Tibial artery (tissue), 4 donors: ENCODE data around the gene ACOX3.

Experiments
- DNase-seq, 2 donors: peaks; one replicate each; pipeline ENCODE4 v3.0.0-alpha.2; 2019
- H3K27ac ChIP-seq, 2 donors: fragments of 200-600 bp; sonication (generic) in 1 of 2; 1 replicate in 1 of 2; 2 replicates in 1 of 2; pipeline ENCODE4 v1.5.1; 2018 to 2019; ENCODE audit warnings: mild to moderate bottlenecking in 1 of 2
- H3K27me3 ChIP-seq, 2 donors: fragments of 200-600 bp; sonication (generic) in 1 of 2; one replicate each; pipeline versions ENCODE4 v1.5.1 to v1.6.0; 2016 to 2019
- H3K36me3 ChIP-seq, 3 donors: fragments of 200-600 bp; sonication (generic) in 2 of 3; one replicate each; pipeline ENCODE4 v1.5.1; 2016 to 2019; ENCODE audit warnings: mild to moderate bottlenecking in 2 of 3
- H3K4me1 ChIP-seq, 4 donors: fragments of 200-600 bp; sonication (generic) in 2 of 4; 1 replicate in 3 of 4; 2 replicates in 1 of 4; pipeline ENCODE4 v1.5.1; 2016 to 2019
- H3K4me3 ChIP-seq, 2 donors: fragments of 200-600 bp; sonication (generic) in 1 of 2; 1 replicate in 1 of 2; 2 replicates in 1 of 2; pipeline ENCODE4 v1.5.1; 2018 to 2019; ENCODE audit warnings: mild to moderate bottlenecking in 2 of 2
- H3K9me3 ChIP-seq, 3 donors: fragments of 200-600 bp; sonication (generic) in 1 of 3; one replicate each; pipeline ENCODE4 v1.5.1; 2016 to 2019
- CTCF ChIP-seq, 2 experiments: fragments of 200-600 bp in 1 of 2; fragments of 450-650 bp in 1 of 2; IDR thresholded peaks; one replicate each; pipeline ENCODE4 v1.5.1; 2017 to 2019; ENCODE audit warnings: antibody characterized with exemption in 2 of 2, mild to moderate bottlenecking in 1 of 2, moderate library complexity in 1 of 2
- intact Hi-C: fragments of 100-400 bp; cut with DNase I; formaldehyde crosslinking; loops from one replicate; pipeline ENCODE4 v1.15.0; 2023; ENCODE audit warnings: low total_unique reads

Gene ACOX3

GRCh38 chr4:8365353-8365752 lies 75.2 kb downstream of the ACOX3 start:
- intact Hi-C loops = no loop called here
- Histone ChIP-seq H3K4me1 (peaks cover 0 to 15% (median 0%) of the 10 kb centered on the region in 4 donors), H3K9me3 (no peaks in the 10 kb centered on the region), H3K27me3 (no peaks in the 10 kb centered on the region), H3K4me3 (no peak overlapping the region), H3K36me3 (peaks cover 27 to 55% (median 27%) of the 10 kb centered on the region in 3 donors), H3K27ac (no peak overlapping the region)
- no peak for TF ChIP-seq CTCF (IDR thresholded peaks at IDR 0.05)
- DNase-seq = no peak

GRCh38 chr4:8364848-8365350 lies 75.6 kb downstream of the ACOX3 start:
- TF ChIP-seq CTCF (IDR thresholded peaks at IDR 0.05) = no peak
- H3K27ac ChIP-seq = no peak overlapping the region
- peaks cover 27 to 51% (median 27%) of the 10 kb centered on the region in 3 donors for H3K36me3 ChIP-seq
- no peak for DNase-seq
- no peak overlapping the region for H3K4me3 ChIP-seq
- no peaks in the 10 kb centered on the region for H3K9me3 ChIP-seq
- intact Hi-C loops = no loop called here
- H3K4me1 ChIP-seq = peaks cover 0 to 15% (median 0%) of the 10 kb centered on the region in 4 donors
- H3K27me3 ChIP-seq = no peaks in the 10 kb centered on the region

GRCh38 chr4:8364141-8364540 lies 76.4 kb downstream of the ACOX3 start:
- H3K4me3 ChIP-seq = no peak overlapping the region
- peaks cover 0 to 15% (median 0%) of the 10 kb centered on the region in 4 donors for H3K4me1 ChIP-seq
- intact Hi-C loops = no loop called here
- H3K9me3 ChIP-seq = no peaks in the 10 kb centered on the region
- peaks cover 27 to 44% (median 27%) of the 10 kb centered on the region in 3 donors for H3K36me3 ChIP-seq
- H3K27ac ChIP-seq = no peak overlapping the region
- H3K27me3 ChIP-seq = no peaks in the 10 kb centered on the region
- no peak for TF ChIP-seq CTCF (IDR thresholded peaks at IDR 0.05)
- no peak for DNase-seq

GRCh38 chr4:8362483-8362882 lies 78.0 kb downstream of the ACOX3 start:
- intact Hi-C loops = no loop called here
- H3K36me3 ChIP-seq = peaks cover 27 to 30% (median 27%) of the 10 kb centered on the region in 3 donors
- H3K27me3 ChIP-seq = no peaks in the 10 kb centered on the region
- H3K9me3 ChIP-seq = no peaks in the 10 kb centered on the region
- no peak for DNase-seq
- no peak overlapping the region for H3K27ac ChIP-seq
- H3K4me3 ChIP-seq = no peak overlapping the region
- TF ChIP-seq CTCF (IDR thresholded peaks at IDR 0.05) = no peak
- H3K4me1 ChIP-seq = peaks cover 0 to 15% (median 0%) of the 10 kb centered on the region in 4 donors

- Histone ChIP-seq H3K36me3 (peaks cover under 1 to 7% (median 6%) of the 10 kb centered on the region in 3 donors), H3K4me3 (no peak overlapping the region), H3K9me3 (no peaks in the 10 kb centered on the region), H3K27me3 (no peaks in the 10 kb centered on the region), H3K27ac (no peak overlapping the region), H3K4me1 (peaks cover 0 to 15% (median 2%) of the 10 kb centered on the region in 4 donors)
- DNase-seq = peak in 1 of 2 donors; percentile 5
- intact Hi-C loops = loop anchor here (5.0 kb wide), 1 partner anchor 312 kb away; no protein-coding TSS in a partner anchor
- TF ChIP-seq CTCF (IDR thresholded peaks at IDR 0.05) = no peak
These were observed 81.3 kb downstream of the ACOX3 start for GRCh38 chr4:8359193-8359592.
